NCI-H1092 treated with DMSO at 0.1 percent for 48 hours (cell line): ENCODE measurements around the gene TBX10.
A peak's percentile ranks its signal among the peaks of the same experiment; 100 is the strongest.
"Not testable (repeated sequence)": the region's sequence is repeated elsewhere in the genome, so short reads cannot be mapped to it uniquely, and the experiment has no call there.

Experiments used
- DNase-seq: peaks from one replicate; lab custom pipeline; 2025; lab: John Stamatoyannopoulos, UW

Gene TBX10

DNA sequence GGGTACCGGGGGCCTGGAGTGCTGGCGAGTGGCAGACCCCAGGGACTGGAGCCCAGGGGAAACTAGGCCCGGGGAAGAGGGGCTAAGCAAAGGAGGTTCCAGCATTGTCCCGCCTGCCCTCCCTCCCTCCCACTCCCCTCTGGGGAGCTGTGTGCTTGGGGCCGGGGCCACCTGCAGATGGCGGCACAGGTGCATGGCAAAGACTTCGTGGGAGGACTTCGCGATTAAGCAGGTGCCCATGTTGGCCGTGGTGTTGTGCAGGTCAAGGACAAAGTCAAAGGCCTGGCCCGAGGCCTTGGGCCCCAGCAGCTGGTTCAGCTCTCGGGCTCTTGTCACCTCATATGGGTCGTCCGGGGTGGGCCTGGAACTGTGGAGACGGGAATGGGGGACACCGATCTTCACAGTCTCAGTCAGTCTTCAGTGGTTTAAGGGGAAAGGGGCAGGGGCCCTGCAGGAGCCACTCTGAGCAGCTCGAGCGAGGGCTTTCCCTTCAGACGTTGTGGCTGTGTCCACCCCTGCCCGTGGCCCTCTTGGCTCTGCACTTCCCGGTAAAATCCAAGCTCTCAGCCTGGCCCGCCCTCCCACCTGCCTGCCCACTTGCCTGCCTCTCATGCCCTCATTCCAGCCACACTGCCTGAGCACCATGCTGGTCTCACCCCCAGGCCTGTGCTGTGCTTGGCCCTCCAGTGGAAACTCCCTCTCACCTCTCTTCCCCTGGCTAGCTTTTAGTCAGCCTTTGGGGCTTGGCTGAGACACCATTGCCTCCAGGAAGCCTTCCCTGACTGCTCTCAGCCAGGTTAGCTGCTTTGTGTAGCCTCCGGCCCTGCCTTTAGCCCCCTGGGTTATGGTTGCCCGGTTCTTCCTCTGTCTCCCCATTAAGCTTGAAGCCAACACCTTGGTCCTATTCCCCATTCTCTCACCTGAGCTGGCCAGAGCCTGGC lies 6.2 kb upstream of the TBX10 start:
- no peak for DNase-seq

DNA sequence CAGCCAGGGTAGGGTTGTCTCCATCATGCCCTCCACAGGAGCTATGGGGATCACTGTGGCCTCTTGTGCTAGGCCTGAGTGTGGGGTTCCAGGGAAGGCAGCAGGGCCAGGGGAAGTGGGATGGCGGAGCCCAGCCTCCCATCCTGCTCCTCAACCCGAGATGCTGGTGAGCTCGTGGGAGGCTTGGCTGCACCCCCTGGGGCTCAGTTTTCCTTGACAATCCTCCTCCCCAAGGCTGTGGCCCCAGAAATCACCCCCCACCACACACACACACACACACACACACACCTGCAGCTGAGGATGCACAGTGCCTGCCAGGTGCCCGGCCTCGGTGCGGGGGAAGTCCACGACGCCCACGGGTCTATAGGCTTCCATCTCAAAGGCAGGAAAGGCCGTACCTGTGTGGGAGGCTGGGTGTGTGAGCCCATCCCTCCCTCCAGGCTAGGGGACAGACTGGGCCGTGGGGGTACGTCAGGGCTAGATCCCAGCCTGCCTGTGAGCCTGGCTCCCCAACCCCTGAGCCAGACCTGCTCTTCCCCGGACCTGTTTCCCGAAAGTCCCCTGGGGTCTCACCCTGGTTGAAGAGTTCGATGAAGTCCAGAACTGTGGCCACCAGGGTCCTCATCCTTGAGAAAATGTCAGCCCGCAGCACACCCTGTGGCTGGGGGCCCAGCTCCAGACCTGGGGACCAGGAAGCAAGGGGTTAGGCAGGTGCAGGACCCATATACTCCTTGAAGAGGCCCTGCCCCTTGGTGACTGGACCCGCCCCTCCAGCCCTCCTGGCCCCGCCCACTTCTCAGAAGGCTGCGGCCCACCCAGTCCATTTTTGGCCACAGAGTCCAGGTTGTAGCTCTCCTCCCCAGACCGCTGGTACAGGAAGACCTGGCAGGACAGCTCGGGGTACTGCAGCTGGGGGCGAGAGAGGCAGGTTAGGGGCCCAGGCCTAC lies 5.2 kb upstream of the TBX10 start:
- no peak for DNase-seq

DNA sequence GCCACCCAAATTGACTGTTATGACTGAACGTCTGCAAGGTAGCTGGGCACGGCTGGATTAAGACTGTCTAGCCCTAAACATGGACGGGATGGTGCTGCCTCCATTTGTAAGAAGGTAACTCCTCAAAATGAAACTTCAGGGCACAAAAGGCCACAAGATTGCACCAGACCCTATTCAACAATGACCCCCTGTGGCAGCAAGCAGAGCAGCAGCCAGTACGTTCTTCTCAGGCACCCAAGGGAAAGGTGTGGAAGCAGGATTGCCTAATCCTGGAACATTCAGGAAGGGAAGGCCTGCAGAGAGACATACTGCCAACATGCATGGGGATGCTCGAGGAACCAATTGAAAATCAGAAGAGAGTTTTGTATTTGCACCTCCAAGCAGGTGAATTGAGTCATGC lies 4.5 kb upstream of the TBX10 start:
- no peak for DNase-seq

DNA sequence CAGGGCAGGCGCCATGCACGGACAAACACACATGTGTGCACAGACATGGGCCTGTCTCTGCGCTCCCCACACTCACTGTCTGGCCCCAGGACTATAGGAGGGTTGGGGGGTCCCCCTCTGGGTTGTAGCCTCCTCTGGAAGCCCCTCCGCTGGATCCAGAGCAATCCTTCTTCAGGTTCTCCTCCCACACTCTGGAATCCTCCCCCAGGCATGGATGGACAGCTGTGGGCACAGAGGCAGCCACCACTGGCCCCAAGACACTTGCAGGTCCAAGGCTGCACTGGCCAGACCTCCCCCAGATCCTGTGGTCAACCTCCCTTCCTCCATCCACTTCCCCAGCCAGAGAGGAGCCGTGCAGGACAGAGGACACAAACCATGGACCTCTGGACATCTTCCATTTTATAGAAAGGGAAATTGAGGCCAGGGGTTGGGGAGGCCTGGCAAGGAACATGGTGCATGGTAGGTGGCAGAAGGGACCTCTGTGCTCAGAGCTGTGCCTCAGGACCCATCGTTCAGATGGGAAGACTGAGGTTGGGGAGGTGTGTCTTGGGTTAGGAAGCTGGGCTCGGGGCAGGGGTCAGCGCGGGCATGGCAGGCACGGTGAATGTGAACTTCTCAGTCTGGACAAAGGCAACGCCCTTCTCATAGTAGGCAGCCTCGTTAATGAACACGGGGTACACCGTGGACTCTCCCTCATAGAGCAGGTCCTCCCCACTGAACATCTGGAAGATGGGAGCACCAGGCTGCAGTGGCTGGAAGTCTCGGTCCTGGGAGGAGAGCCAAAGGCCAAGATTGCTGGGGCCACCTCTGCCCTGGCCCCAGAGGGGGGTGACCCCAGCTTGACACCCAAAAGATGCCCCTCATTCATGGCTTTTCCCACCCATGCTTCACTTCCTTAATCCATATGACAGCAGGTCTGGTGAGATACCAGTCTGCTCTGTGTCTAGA lies 2.9 kb upstream of the TBX10 start:
- DNase-seq, result no peak

DNA sequence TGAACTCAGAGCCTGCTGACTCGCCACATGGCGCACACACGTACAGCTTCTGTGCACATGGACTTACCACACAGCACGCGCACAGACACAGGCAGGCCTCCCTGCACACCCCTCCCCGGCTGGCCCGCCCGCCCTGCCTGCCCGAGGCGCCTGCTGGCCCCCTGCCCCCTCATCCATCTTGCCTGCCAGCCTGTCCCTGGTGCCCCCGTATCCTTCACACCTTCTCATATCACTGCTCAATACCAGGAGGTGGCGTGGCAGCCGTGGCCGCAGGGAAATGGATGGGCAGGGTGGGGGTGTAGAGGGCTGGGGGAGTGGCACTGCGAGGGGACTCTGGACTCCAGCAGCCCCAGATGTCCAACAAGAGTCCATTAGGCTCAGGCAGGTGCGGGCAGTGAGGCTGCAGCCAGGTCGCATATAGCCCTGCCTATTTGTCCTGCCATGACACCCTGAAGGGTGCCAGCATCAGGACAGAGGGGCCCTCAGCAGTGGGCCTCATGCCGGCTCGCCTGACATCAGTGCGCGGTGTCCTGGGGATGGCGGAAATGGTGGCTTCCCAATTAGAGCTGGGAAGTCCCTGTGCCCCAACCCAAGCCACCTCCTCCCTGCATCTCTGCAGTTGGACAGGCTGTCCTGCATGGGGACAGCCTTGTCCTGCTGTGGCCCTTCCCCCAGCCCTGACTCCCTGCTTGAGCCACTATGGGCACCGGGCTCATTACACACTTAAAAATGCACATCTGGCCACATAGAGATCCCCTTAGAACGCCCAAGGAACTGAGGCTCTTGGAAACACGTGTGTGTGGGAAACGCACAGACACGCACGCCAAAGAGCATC lies 2.0 kb upstream of the TBX10 start:
- DNase-seq, result no peak

DNA sequence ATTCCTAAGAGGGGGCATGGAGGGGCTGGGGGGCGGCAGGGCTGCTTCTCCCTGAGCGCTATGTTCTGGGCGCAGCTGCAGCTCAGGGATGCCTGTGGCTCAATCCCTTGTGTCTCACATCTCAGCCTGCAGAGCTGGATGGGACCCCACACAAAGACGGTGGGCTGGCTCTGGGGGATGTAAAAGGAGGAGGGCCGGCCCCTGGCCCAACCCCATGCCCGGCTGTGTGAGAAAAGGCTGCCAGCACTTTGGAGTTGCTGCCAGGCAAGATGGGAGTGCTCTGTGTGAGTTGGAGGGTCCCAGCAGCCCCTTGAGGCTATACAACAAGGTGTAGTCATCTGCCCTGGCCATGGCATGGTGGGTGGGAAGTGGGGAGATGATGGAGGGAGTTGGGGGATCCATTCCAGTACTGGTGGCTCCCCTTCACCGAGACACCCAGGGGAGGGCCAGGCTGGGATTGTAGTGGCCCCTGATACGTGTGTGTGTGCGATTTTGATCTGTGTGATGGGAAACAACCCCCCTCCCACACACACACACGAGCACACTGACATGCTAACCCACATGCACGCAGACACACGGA lies 1.3 kb upstream of the TBX10 start:
- no peak for DNase-seq

DNA sequence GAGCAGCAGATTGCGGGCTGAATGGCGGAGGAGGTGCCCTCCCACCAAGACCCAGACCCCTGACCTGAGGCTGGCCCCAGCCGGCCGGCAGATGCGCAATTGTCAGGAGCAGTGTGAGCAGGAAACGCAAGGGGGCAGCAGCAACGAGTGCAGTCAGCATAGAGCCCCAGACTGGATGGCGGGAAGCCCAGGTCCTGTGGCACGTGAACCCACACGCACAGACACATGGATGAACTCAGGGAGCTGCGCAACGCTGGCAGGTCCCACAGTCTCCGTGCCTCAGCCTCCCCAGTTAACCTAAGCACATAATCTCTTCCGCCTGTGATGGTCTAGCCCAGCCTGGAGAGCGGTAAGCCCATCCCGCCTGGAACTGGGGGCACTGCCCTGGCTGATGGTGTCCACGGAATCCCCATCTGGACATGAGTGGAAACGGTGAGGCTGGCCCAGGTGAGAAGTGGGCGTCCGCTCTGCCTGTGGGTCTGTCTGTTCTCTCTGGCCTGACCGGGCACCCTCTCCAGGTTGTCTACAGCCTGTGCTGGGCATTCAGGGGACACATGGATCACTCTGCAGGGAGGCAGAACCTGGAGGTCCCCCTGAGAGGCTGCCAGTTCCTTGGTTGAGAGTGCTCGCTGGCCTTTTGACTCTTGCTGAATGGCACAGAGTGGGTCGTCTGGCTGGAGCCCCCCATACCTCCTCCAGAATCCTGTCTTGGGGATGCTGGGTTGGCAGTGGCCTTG lies 626 bp upstream of the TBX10 start:
- peak; percentile 34 for DNase-seq

DNA sequence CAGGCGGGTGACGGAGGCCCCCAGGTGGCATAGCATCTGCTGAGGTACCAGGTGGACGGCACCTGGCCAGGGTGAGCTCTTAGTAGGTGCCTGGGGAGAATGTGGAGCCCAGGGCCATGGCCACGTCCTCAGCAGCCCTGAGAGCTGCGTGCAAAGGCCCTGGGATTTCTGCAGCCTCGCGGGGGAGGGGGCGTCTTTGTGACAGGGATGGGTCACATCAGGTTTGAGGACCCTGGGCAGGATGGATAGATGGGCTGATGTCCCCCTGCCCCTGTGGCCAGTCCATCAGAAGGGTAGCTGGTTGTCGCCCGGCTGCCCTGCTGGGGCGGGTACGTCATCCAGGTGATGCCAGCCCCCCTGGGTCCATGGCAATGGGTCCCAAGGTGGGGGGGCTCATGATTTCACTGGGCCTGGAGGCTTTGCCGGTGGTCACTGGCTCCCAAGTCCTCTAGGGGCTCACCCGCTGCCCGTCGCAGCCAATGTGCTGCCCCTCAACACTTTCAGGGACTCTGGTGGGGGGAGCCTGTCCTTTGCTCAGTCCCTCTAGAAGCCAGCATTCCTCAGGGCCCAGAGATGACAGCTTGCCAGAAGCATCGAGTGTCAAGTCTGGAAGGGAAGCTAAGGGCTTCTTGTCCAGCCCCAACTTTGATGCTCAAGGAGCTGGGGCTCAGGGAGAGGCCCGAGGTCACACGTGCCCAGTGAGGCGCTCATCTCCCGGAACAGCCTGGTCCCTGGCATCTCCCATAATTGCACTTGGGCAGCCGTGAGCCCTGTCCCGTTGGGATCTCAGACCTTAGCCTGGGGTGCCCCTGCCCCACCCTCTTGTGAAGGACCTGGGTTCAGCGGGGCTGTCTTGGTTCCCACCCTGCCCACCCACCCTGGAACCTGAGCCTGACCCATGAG lies 777 bp downstream of the TBX10 start:
- DNase-seq, result no peak

DNA sequence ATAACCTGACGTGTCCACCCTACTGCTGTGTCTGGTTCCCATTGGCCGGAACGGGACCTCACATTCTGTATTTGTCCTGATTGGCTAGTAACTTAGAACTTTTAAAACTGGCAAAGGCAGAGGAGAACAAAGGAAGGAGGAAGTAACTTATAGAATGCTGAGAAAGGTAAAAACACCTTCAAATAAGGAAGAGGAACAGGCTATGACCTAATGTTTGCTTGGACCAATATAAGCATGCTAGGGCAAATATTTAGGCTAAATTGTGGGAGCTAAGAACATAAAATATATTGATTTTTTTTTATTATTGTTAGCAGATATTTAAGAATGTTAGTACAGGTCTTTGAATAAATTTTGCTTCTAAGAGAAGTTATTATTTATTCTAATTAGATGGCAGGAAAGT lies 2.1 kb downstream of the TBX10 start:
- not testable (repeated sequence) for DNase-seq

DNA sequence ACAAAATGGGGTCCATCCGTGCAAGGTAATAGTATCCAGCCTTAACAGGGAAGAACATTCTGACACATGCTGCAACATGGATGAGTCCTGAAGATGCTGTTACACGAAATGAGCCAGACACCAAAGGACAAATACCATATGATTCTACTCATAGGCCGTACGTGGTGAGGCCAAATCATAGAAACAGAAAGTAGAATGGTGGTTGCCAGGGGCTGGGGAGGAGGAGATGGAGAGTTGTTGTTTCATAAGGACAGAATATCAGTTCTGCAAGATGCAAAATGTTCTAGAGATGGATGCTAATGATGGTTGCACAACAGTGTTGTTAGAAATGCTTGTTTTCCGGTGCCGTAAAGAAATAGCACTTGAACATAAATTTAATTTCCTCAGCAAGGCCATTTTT lies 2.6 kb downstream of the TBX10 start:
- DNase-seq, result no peak

DNA sequence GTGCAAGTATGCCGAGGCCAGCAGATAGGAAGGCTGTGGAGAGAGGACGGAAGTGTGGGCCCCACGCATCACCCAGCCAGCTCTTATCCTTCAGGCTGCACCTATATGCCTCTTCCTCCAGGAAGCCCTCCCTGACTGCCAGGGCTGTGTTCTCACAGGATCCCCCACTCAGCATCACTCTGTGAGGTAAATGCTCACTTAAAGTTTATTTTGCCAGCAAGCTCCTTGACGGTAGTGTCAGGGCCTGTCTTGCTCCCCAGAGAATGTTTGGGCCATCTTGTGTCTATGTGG lies 4.4 kb downstream of the TBX10 start:
- DNase-seq, result no peak

DNA sequence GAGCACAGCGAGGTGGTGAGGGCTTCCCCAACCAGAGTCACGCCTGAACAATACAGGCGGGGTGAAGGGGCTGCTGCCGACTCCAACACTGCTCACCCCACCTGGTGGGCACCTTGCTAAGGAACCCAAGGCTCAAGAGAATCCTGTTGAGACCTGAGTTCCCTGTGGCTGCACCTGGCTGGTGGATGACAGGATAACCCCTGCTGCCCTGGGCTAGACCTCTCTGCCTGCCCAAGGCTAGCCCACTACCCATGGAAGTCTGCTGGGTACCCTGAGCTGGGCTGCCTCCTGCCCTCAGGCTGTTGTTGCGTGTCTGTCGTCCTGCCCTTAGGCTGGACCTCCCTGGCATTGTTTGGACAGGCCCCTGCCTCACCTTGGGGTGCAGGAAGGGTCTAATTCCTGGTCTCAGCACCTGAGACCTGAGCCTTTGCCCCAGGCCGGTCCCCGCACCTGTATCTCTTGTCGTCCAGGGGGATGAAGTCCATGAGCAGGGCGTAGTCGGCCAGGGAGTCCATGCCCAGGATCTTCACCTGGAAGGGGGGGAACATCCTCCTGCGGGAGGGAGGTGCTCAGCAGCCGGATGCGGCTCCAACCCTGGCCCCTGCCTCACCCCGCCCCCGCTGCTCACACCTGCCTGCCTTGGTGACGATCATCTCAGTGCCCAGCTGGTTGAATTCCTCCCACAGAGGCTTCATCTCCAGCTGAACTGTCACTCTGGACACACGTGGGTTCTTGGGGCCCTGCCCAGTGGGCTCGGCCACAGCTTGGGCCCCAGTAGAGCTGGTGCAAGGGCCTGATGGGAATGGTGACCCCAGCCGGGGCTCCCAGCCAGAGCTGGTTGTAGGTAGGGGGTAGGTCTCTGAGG lies 5.0 kb downstream of the TBX10 start:
- no peak for DNase-seq

DNA sequence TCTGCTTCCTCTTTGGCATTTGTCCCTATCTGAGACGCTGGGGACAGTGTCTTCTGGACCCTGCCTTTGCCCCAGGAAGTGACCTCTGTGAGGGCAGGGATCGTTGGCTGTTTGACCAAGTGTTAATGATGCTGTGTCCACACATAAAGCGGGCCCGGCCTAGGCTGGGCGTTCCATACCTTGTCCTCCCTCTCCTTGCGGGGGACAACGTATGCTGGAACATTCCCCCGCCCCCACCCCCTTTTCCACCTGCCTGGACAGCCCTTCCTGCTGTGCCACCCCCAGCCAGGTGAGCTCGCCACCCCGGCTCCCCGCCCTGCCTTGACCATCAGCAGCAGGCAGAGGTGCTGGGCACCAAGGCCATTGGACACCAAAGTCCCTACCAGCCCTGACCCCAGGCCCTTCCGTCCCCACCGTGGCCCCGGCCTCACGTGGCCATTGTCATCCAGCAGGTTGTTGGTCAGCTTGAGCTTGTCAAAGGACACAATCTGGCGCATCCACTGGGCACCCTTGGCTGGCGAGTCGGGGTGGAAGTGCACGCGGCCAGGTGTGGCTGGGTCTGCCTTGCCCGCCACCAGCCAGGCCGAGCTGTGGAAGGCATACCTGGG lies 5.7 kb downstream of the TBX10 start:
- DNase-seq, result no peak

DNA sequence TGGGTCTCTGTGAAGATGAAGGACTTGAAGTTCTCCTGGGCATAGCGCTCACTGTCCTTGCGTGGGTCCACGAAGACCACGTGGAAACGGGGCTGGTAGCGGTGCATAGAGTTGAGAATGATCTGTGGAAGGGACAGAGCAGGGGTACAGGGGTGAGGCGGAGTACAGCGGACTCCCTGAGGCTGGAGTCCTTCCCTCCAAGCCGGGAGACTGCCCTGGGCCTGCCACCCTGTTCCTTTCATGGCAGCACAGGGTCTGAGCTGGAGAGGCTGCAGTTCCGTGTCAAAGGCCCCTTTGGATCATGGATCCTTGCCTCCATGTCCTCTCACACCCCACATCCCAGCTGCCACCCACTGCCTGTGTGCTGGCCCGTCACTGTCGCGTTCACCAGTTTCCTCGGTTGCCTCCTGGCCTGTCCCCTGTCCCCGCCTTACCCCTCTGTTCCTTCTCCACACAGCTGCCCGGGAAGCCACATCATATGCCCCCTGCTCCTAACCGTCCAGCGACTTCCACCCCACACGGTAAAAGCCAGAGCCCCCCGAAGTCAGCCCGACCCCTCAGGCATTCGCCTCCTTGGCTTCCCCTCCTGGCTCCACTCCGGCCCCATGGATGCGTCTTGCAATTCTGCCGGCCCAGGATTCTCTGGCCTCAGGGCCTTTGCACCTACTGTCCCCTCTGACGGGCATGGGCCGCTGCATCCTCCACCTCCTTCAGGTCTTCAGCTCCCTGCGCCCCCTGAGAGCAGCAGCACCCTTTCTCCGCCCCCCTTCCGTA lies 6.4 kb downstream of the TBX10 start:
- DNase-seq, result no peak

DNA sequence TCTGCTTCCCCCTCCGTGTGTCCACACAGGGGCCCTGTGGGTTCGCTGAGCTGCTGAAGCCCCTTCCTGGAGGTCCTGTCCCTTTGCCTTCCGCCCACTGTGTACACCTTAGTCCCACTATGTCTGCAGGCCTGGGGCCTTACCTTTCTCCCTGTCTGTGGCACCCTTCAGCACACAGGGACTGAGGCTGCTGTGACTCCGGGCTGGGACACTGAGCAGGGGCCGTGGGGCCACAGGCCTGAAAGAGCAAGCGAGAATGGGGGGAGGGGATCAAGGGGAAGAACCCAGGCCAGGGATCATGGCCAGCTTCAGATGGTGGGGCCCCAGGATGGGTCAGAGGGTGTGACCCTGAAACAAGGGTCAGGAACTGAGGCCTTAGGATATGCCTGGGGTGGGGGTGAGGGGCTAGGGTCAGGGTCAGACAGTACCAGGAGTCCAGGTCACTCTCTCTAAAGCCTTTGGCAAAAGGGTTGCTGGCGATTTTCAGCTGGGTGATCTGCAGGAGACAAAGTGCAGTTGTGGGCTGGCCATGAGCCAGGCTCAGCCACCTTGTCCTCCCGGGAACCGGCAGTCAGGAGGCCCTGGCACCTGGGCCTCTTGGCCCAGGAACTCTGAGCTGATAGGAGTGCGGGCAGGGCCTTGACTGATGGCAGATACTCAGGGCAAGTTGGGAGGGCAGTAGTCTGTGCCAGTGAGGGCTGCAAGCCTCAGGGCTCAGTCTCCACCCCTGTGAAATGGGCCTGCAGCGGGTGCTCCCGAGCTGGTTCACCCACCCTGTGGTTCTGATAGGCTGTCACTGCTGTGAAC lies 7.2 kb downstream of the TBX10 start:
- no peak for DNase-seq

DNA sequence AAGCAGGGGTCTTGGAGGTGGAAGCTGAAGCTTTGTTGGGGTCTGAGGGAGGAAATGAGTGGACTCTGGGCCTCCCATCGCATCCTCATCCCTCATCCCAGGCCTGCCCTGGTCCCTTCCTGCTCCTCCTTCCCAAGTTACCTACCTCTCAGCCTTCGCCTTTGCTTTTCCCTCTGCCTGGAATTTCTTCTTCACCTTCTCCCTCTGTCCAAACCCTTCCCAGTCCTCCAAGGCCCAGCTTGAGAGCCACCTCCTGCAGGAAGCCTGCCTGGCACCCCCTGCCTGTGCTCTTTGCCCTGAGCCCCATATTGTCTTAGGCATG lies 7.7 kb downstream of the TBX10 start:
- no peak for DNase-seq
